GDM1 (cell line): ENCODE results near the gene SLC27A1.

Source experiments
- DNase-seq: peaks from one replicate; lab custom pipeline; 2025; lab: John Stamatoyannopoulos, UW

SLC27A1 gene

DNA sequence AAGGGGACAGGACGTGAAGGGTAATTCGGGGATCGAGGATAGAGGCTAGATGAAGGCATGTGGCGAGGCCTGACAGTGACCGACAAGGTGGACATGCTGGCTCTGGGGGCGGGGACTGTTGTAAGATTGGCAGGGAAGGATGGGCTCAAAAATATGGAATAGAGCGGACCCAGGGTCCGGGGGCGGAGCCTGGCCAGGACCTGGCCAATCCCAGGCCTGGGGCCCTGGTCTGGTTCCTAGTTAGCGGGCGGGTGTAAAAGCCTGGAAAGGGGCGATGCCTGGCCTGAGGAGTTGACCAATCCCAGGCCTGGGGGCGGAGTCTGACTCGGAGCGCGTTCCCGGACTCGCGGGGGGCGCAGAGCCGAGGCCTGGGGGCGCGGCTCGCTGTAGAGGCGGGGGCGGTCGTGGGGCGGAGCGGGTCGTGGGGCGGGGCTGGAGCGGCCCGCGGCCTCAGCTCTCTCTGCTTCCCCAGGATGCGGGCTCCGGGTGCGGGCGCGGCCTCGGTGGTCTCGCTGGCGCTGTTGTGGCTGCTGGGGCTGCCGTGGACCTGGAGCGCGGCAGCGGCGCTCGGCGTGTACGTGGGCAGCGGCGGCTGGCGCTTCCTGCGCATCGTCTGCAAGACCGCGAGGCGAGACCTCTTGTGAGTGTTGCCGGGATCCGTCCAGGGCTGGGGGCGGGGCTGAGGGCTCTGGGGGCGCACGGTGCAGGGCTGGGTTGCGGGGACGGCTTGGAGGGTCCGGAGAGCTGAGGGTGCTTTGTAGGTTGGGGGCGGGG lies at the start of gene SLC27A1:
SLC27A1 (plus strand) TSS at position 457 of the 774 bp plus-strand sequence; CDS start at position 474, 17 bp downstream.
- peak; percentile 98 for DNase-seq

DNA sequence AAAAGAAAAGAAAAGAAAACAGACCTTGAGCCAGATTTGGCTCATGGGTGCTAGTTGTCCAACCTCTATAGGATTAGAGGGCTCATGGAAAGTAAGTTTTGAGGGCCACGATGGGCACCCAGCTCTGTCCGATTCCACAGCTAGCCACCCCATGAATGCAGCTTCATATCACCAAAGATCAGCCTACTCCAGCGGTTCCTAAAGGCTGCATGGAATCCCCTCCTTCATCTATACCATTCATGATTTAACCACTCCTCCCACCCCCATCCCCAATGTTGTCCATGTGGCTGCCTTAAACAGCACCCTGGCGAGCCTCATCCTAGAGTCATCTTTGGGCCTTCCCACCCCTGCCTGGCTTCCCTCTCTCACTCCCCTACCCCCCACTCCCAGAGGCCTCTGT lies 48.4 kb upstream of the SLC27A1 start:
- DNase-seq = no peak

DNA sequence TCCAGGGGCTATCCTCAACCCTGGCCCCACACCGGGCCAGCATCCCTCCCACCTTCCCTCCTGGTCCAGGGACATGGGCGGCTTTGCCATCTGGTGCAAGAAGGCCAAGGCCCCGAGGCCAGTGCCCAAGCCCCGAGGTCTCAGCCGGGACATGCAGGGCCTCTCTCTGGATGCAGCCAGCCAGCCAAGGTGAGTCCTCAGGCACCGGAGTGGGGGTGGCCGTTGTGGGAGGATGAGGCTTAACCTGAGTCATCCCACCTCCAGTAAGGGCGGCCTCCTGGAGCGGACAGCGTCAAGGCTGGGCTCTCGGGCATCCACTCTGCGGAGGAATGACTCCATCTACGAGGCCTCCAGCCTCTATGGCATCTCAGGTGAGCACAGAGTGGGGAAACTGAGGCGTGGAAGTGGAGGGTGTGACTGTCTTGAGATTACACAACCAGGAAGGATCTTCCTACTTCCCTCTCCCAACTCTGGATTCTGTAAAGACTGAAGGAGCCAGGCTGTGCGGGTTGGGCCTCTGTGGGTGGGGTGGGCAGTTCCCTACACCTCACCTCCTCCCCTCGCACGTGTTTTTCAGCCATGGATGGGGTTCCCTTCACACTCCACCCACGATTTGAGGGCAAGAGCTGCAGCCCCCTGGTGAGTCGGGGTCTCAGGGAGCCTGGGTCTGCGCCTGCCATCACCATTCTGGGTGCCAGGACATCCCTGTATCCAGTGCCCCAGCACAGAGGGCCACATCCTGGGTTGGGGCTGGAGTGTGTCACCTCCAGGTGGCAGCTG lies 46.7 kb upstream of the SLC27A1 start:
- DNase-seq = no peak

DNA sequence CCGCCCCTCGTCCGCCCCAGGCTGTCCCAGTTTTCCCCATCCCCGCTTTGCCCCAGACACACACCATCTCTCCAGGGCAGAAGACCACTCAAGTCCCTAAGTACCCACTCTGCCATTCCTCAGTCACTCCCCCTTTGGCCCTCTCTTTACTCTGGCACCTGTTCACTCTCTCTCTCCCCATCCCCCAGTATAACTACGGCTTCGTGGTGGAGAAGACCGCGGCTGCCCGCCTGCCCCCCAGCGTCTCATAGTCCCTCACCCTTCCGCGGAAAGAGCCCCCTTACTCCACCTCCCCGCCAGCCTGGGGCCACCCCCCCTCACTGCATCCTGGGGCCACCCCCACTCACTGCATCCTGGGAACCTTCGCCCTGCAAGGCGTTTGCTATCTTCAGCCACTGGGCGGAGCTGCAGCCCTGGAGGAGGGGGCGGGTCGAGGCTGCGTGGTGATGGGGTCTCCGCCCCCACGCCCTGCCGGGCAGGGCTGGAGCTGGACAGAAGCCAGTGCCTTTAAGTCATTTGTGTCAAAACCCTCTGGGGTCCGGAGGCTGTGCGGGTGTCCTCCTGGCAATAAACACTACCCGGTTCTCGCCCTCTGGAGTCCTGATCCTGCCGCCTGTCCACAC lies 45.5 kb upstream of the SLC27A1 start:
- no peak for DNase-seq

DNA sequence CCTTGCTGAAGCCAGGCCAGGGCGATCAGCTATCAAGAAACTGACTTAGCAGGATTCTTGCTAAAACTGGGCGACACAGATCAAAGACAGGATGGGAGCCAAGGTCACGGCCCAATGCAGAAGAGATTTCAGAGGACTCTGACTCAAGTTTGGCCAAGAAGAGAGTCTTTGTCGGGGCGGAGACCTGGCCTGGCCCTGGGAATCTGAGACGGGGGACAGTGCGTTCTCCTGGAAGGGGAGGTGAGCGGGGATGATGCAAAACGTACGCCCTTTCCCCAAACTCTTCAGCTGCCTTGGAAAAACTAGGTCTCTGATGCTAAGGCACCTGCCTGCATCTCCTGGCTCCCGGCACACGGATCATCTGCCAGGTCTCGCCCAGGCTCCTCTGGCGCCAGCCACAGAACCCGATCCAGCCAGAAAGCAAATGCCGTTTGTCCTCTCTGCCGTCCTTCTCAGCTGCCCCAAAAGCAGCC lies 40.6 kb upstream of the SLC27A1 start:
- DNase-seq = no peak

DNA sequence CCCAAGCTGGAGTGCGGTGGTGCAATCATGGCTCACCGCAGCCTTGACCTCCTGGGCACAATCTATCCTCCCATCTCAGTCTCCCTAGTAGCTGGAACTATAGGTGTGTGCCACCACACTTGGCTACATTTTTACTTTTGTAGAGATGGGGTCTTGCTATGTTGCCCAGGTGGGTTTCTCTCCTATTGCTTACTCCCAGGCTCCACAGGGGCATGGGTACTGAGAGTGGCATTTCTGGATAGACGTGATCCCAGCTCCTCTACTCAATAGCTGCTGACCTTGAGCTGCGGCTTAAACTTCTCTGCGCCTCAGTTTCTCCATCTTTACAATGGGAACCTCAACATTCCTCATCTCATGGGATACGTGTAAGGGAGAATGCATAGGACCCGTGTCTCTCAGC lies 38.9 kb upstream of the SLC27A1 start:
- DNase-seq = no peak

DNA sequence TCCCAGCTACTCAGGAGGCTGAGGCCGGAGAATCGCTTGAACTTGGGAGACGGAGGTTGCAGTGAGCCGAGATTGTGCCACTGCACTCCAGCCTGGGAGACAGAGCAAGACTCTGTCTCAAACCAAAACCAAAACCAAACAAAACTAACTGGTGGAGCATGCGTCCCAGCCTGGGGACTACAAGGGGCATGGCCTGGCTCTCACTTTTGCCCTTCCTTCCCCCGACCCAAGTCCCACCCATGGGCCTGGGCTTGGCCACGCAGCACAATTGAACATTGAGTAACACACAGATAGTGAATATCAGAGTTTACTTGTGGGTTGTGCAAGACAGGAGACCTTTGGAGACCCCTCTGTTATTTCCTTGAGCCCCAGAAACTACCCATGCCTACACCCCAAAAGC lies 35.1 kb upstream of the SLC27A1 start:
- no peak for DNase-seq

DNA sequence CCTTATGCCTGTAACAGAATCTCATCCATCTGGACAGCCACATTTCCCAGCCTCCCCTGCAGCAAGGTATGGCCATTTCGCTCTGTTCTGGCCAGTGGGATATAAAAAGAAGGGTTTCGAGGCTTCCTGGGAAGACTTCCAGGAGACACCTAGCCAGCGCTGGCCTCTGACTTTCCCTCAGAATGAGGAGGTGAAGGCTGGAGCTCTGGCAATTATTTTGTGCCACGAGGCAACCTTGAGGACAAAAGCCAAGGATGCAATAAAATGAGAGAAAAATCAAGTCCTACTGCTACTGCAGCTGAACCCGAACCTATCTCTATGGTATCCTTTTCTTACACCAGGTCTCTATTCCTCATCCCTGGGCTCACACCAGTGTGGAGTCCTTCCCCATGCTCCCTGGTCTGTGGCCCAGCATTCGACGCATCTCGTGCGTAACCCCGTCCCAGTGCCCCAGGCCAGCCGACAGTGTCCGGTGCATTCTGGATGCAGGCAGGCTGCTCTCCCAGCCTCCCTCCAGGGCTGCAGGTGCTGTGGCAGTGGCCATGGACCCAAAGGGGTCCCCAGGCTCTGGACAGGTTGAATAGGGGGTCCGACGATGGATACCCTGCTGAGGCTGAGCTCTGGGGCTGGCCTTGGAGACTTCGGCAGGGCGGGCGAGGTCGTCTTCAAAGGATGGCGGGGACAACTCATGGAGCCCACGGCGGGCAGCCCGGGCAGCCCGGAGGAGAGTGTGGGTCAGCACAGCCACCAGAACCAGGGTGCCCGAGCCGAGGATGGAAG lies 34.0 kb upstream of the SLC27A1 start:
- no peak for DNase-seq

DNA sequence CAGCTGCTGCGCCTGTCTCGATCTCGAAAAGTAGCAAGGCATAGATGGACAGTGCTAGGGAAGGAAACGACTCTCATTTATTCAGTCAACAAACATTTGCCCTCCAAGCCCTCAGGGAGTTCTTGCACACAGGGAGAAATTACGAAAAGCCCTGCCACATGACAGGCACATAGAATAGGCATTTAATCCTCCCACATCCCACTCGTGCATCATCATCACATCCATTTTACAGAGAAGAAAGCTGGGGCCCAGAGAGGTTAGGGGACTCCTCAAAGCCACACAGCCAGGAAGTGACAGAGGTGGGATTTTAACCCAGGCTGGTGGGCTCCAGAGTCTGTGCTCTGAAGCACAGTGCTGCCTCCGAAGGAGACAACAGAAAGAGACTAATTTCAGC lies 33.5 kb upstream of the SLC27A1 start:
- DNase-seq = no peak

DNA sequence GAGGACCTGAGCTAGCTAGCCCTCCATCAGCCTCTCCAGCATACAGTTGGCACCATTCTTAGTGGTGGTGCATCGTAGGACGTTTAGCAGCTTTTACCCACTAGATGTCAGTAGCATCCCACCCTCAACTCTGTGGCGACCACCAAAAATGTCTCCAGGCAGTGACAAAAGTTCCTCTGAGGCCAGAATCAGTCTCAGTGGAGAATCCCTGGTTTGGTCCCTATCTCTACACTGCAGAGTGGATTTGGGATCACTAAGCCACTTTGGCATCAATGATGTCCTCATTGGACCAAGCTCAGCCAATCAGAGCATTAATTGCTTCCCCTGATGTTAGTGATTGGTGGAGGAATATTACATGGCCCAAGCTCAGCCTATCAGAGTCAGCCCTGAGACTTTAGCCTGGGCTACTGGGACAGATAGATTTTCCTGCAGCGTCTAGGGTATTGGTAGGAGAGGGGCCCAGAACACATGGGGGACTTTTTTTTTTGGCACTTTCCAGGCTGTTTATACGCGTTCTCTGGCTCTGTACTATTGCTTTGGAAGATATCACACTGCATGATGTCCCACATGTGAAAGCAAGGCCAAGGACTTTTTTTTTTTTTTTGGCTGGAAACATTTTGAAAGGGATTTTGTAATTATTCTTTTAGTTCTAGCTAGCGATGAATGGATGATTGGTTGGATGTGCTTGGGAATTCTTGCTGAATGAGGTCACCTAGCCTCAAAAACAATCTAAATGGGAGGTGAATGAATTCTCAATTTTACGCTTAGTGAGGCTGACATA lies 28.9 kb upstream of the SLC27A1 start:
- peak; percentile 42 for DNase-seq

DNA sequence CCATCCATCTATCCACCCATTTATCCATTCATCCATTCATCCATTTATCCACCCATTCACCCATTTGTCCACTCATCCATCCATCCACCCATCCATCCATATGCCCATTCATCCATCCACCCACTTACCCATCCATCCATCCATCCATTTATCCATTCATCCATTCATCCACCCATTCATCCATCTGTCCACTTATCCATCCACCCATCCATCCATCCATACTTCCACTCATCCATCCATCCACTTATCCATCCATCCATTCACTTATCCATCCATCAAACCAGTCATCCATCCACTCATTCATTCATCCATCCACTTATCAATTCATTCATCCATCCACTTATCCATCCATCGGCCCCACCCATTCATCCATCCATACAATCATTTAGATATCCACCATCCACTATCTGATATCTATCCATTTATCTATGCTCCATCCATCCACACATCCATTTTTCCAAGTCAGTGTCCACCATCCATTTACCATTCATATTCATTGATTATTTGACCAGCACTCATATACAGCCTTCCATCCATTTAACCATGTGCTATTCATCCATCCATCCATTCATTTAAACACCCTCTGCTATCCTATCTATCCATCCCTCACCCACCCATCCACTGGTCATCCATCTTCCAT lies 24.7 kb upstream of the SLC27A1 start:
- no peak for DNase-seq

DNA sequence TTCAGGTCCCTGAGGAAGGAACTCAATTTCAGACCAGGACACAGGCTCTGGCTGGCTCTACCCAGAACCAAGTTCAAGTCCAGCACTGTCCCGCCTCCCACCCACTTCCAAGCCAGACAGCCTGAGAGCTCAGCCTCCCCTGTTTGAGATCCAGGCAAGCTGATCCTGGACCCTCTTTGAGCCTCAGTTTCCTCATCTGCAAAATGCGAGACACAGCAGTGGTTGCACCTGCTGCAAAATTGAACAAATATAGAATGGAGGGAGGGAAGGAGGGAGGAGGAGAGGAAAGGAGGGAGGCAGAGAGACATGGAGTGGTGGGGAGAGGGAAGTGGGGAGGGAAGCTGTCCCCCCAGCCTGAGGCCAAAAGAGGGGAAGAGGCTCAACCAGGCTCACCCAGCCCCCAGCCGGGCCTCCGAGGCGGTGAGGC lies 22.6 kb upstream of the SLC27A1 start:
- DNase-seq = no peak

DNA sequence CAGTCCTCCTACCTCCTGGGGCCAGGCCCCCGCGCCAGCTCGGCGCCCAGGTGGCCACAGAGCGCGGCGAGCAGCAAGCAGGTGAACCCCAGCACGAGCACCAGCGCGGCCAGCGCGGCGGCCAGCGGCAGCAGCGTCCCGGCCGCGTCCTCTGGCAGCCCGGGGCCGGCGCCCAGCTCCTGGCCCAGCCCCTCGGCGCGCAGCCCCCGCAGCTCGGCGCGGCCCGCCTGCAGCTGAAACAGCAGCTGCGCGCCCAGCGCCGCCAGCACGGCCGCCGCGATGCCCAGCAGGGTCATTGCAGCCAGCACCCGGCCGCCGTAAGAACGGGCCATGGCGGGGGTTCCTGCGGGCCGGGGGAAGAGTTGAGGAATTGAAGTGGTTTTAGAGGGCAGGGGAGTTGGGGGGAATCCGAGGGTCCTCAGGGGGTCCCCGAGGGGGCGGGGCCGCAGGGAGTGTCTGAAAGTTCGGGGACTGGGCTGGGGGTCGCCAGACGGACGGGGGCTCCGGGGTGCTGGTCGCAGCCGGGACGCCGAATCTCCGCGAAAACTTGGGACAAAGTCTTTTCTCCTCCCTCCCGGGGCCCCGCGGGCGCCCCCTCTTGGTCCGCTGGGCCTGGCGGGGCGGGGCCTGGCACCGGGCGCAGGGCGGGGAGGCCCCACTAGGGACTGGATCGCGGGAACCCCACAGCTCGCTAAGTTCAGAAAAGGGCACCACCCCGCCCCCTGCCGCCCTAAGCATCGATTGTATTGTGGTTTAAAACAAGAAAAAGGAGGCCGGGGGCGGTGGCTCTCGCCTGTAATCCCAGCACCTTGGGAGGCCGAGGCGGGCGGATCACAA lies 22.0 kb upstream of the SLC27A1 start, which contains the start of gene TMEM221:
TMEM221 (minus strand) TSS at position 538 of the 837 bp plus-strand sequence; CDS start at position 332, 206 bp downstream.
- peak; percentile 72 for DNase-seq

DNA sequence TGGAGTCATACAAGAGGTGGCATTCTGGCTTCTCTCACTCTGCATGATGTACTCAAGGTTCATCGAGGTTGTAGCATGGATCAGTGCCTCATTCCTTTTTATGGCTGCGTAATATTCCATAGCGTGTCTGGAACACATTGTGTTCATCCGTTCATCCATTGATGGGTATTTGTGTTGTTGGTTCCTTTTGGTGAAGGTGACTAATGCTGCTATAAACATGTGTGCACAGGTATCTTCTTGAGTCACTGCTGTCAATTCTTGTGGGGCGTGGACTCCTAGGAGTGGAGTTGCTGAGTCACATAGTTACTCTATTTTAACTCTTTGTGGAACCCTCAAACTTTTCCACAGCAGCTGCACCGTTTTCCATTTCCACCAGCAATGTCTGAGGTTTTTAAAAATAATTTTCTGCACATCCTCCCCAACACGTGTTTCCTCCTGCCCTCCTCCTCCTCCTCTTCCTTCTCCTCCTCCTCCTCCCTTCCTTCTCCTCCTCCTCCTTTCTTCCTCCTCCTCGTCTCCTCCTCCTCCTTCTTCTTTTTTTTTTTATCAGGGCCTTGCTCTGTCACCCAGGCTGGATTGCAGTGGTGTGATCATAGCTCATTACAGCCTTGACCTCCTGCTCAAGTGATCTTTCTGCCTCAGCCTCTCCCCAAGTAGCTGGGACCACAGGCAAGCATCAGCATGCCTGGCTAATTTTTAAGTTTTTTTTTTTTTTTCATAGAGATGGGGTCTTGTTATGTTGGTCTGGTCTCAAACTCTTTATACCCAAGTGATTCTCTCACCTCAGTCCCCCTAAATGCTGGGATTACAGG lies 19.9 kb upstream of the SLC27A1 start:
- DNase-seq = peak; percentile 71

DNA sequence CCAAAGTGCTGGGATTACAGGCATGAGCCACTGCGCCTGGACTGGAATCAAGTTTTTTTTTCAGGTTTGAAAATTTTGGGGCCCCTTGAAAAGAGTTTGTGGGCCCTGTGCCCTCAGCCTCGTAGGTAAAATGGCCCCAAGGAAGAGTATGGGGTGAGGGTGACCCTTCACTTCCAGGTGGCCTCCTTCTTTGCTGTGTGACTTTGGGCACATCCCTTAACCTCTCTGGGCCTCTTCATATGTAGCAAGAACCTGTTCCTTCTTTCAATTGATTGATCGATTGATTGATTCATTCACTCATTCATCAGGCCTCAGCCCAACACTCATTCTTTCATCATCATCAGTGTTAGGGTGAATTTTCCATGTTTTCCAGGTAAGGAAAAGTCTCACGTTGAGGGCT lies 18.5 kb upstream of the SLC27A1 start:
- no peak for DNase-seq

DNA sequence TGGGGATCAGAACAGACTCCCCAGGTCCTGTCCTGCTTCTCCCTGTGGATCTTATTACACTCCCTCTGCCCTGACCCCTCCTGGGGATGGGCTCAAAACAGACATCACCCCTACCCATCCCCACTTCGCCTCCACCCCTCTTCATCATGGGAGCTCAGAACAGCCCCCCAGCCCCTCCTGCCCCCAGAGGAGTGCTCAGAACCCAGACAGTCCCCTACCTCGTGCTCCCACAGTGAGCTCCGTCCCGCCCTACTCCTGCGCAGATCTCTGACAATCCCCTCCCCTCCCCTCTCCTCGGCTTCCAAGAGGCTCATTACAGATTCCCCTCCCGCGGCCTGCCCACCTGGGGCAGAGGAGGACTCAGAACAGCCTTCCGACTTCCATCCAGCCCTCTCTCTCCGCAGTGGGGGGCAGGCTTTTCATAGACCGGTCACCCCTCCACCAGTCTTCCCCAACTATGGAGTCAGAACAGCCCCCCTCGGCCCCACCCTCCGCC lies 15.7 kb upstream of the SLC27A1 start:
- no peak for DNase-seq

DNA sequence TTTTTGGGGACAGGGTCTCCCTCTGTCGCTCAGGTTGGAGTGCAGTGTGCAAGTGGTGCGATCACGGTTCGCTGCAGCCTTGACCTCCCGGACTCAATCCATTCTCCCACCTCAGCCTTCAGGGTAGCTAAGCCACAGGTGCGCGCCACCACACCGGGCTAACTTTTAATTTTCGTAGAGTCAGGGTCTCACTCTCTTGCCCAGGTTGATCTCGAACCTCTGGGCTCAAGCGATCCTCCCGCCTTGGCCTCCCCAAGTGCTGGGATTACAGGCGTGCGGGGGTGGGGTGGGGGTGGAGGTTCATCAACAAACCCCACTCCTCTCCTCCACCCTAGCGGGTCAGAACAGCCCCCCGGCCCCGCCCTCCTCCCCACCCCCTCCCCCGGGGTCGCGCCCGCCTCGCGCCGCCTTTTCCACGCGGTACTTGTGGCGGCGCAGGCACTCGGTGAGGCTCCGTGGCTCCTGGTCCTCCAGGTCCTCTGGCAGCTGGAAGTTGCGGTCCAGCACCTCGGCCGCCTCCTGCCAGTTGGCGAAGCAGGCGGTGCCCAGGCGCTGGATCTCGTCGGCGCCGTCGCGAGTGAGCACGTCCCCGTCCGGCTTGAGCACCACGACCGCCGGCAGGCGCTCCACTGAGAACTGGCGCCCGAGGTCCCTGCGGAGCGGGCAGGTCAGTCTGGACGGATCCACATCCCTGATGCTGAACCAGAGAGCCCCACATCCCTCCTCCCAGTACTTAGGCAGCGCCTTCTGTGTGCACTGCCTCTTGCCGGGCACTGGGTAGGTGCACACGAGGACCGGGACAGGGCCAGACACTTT lies 14.8 kb upstream of the SLC27A1 start:
- DNase-seq = no peak

DNA sequence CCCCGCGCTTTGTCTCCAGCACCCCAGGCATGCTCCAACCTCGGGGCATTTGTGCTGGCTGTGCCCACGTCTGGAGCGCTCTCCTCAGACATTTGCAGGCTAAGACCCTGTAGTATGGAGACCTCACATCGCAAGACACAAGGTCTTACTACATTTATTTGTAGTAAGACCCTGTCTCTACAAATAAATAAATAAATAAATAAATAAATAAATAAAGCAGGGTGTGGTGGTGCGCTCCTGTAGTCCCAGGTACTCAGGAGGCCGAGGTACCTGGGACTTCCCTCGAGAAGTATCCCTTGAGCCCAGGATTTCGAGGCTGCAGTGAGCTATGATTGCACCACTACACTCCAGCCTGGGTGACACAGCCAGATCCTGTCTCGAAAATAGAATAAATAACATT lies 14.2 kb upstream of the SLC27A1 start:
- no peak for DNase-seq
